HepG2 (cell line): ENCODE measurements around the gene FBXL7. TPM values are rescaled to one million over a fixed set of nuclear protein-coding genes. Genes with fewer than 3 reads are reported as not detected.

Experiments used
- ATAC-seq: fragments of 200-7000 bp; cut with Tn5 transposase; 3 replicates; pipeline ENCODE4 v1.9.1; 2020; ENCODE audit warnings: mild to moderate bottlenecking, moderate library complexity
- BruUV-seq: library from RNA; stranded (reverse); fragments of 400-500 nt; replicated peaks from 2 replicates; lab custom pipeline; 2021; lab: Mats Ljungman, UMichigan
- CTCF ChIA-PET: fragments of 300-600 bp; formaldehyde crosslinking; extraction: SDS; loops from one replicate; lab custom pipeline; 2021; ENCODE audit warnings: low total read pairs, inconsistent platforms, low intra/inter-chr PET ratio; lab: Yijun Ruan, JAX
- POLR2A ChIA-PET: fragments of 350-600 bp; sonication (Branson Sonifier 250); formaldehyde crosslinking; loops from one replicate; lab custom pipeline; 2020; ENCODE audit warnings: antibody characterized with exemption, inconsistent platforms; lab: Yijun Ruan, JAX
- DNase-seq: peaks from one replicate; pipeline ENCODE4 v3.0.0-alpha.2; 2015; ENCODE audit warnings: low spot score
- FAIRE-seq: peaks from 3 replicates; lab custom pipeline; 2011; peaks lifted over from hg19 to GRCh38; lab: Jason Lieb, UNC
- H2AFZ ChIP-seq: one replicate; pipeline ENCODE4 v1.6.1; 2011; ENCODE audit warnings: low read length, inconsistent platforms
- H3K27ac ChIP-seq: fragments of 300-600 bp; 3 replicates; pipeline ENCODE4 v1.8.0; 2011; ENCODE audit warnings: mixed run types, mild to moderate bottlenecking, mixed read lengths, low read length, inconsistent platforms; ENCODE audit not compliant: insufficient read depth; ENCODE audit errors: extremely low read length
- H3K27me3 ChIP-seq, 2 experiments: fragments of 200-600 bp in 1 of 2; 2 replicates in 1 of 2; 3 replicates in 1 of 2; pipeline versions ENCODE4 v1.6.0 to v1.8.0; 2011; ENCODE audit warnings: low read length in 2 of 2, mild to moderate bottlenecking in 2 of 2, moderate library complexity in 2 of 2, inconsistent platforms in 1 of 2; ENCODE audit not compliant: insufficient read depth in 2 of 2, control insufficient read depth in 1 of 2
- H3K36me3 ChIP-seq, 2 experiments: fragments of 200-600 bp in 1 of 2; replicated peaks in 1 of 2; 2 replicates in 1 of 2; 3 replicates in 1 of 2; pipeline versions ENCODE4 v1.5.1 to v1.8.0; 2011; ENCODE audit warnings: low read length in 2 of 2, inconsistent platforms in 1 of 2; ENCODE audit not compliant: insufficient read depth in 2 of 2, control insufficient read depth in 1 of 2
- H3K4me1 ChIP-seq: 2 replicates; pipeline ENCODE4 v1.5.1; 2012; ENCODE audit warnings: low read length, inconsistent platforms; ENCODE audit not compliant: insufficient read depth
- H3K4me2 ChIP-seq: 2 replicates; pipeline ENCODE4 v1.6.0; 2011; ENCODE audit warnings: low read depth, low read length, inconsistent platforms
- H3K4me3 ChIP-seq, 3 experiments: fragments of 200-600 bp in 1 of 3; sonication (generic), shearing (Covaris generic) in 1 of 3; replicated peaks in 1 of 3; 2 replicates each; pipeline ENCODE4 v1.5.1; 2011 to 2016; ENCODE audit warnings: low read length in 3 of 3, inconsistent platforms in 2 of 3, low read depth in 2 of 3, mild to moderate bottlenecking in 2 of 3, control low read depth in 1 of 3, mixed read lengths in 1 of 3; ENCODE audit not compliant: insufficient read depth in 1 of 3
- H3K79me2 ChIP-seq: one replicate; pipeline ENCODE4 v1.6.1; 2011; ENCODE audit warnings: low read length, inconsistent platforms; ENCODE audit not compliant: insufficient read depth
- H3K9ac ChIP-seq: 2 replicates; pipeline ENCODE4 v1.6.0; 2011; ENCODE audit warnings: mild to moderate bottlenecking, low read depth, low read length, inconsistent platforms; ENCODE audit not compliant: insufficient read depth
- H3K9me3 ChIP-seq: 2 replicates; pipeline ENCODE4 v1.5.1; 2012; ENCODE audit warnings: mild to moderate bottlenecking, low read length
- H4K20me1 ChIP-seq: 2 replicates; pipeline ENCODE4 v1.6.0; 2011; ENCODE audit warnings: inconsistent platforms, mild to moderate bottlenecking, low read length, moderate library complexity; ENCODE audit not compliant: insufficient read depth
- CBFB ChIP-seq: sonication (generic); formaldehyde crosslinking; IDR thresholded peaks from 2 replicates; pipeline ENCODE4 v1.4.0; 2020; ENCODE audit warnings: missing genetic modification reagents
- FOSL1 ChIP-seq: sonication (generic); formaldehyde crosslinking; IDR thresholded peaks from 2 replicates; pipeline ENCODE4 v1.9.0; 2021; ENCODE audit warnings: missing genetic modification reagents, borderline replicate concordance
- HOMEZ ChIP-seq: IDR thresholded peaks from 2 replicates; pipeline ENCODE4 v1.6.1; 2016; ENCODE audit warnings: low read depth
- KLF9 ChIP-seq: IDR thresholded peaks from 2 replicates; pipeline ENCODE4 v1.6.1; 2016; ENCODE audit warnings: low read depth
- MAFF ChIP-seq: IDR thresholded peaks from 2 replicates; pipeline ENCODE4 v1.6.1; 2011; ENCODE audit warnings: low read depth, low read length, improper control_type of control experiment
- MAFK ChIP-seq, 2 experiments: IDR thresholded peaks in 1 of 2; conservative IDR thresholded peaks in 1 of 2; 2 replicates each; pipeline ENCODE4 v1.6.1; 2011; ENCODE audit warnings: improper control_type of control experiment in 2 of 2, low read length in 2 of 2
- RXRA ChIP-seq: sonication (generic); formaldehyde crosslinking; IDR thresholded peaks from 2 replicates; pipeline ENCODE4 v1.5.1; 2020; ENCODE audit warnings: missing genetic modification reagents
- SMC3 ChIP-seq: IDR thresholded peaks from 2 replicates; pipeline ENCODE4 v1.6.1; 2011; ENCODE audit warnings: low read length, improper control_type of control experiment
- SP140L ChIP-seq: sonication (generic); formaldehyde crosslinking; IDR thresholded peaks from 2 replicates; pipeline ENCODE4 v1.4.0; 2020; ENCODE audit warnings: missing genetic modification reagents, borderline replicate concordance
- ZNF18 ChIP-seq: sonication (generic); formaldehyde crosslinking; IDR thresholded peaks from 2 replicates; pipeline ENCODE4 v1.8.0; 2022; ENCODE audit warnings: mild to moderate bottlenecking, missing genetic modification reagents; ENCODE audit not compliant: insufficient replicate concordance
- ZNF619 ChIP-seq: sonication (generic); formaldehyde crosslinking; IDR thresholded peaks from 2 replicates; pipeline ENCODE4 v1.4.0; 2020; ENCODE audit warnings: mild to moderate bottlenecking, missing genetic modification reagents
- ZNF703 ChIP-seq: sonication (generic); formaldehyde crosslinking; IDR thresholded peaks from 2 replicates; pipeline ENCODE4 v1.5.1; 2020; ENCODE audit warnings: missing genetic modification reagents, mild to moderate bottlenecking, moderate library complexity, borderline replicate concordance
- ZSCAN9 ChIP-seq: IDR thresholded peaks from 2 replicates; pipeline ENCODE4 v1.6.1; 2016; ENCODE audit warnings: borderline replicate concordance
- WGBS: methylation state at CpG from one replicate; pipeline ENCODE4 v1.1.6; 2017; ENCODE audit warnings: low lambda C conversion rate; 5-methylcytosine and 5-hydroxymethylcytosine counted together
- in situ Hi-C: cut with HindIII; loops from 2 replicates; pipeline ENCODE4 v1.10.0; 2017; ENCODE audit warnings: low pct_unique_long_range_greater_than_20kb; ENCODE audit not compliant: extremely low pct_ligation_motif_present
- intact Hi-C: fragments of 100-400 bp; cut with micrococcal nuclease; formaldehyde crosslinking; loops from one replicate; pipeline ENCODE4 v1.10.0; 2022; ENCODE audit not compliant: unreplicated experiment
- polyA plus RNA-seq, 8 experiments: library from polyadenylated mRNA; depleted of rRNA in 3 of 8; stranded (reverse) in 7 of 8; unstranded in 1 of 8; fragments of >200 nt; fragmentation: Illumina TruSeq in 4 of 8; extraction: Trizol in 4 of 8; gene quantifications; 2 replicates each; pipeline versions ENCODE4 v1.2.1 to v1.2.3, GENCODE V29; 2011 to 2016; ENCODE audit warnings: low read depth in 4 of 8, missing spikeins in 1 of 8, mixed read lengths in 1 of 8; ENCODE audit not compliant: insufficient read depth in 1 of 8
- total RNA-seq, 5 experiments: library from RNA; depleted of rRNA; stranded (reverse); fragments of >200 nt; fragmentation: Illumina TruSeq; extraction: Trizol; gene quantifications; 2 replicates each; pipeline ENCODE4 v1.2.3, GENCODE V29; 2016; ENCODE audit warnings: low read depth in 1 of 5
- TF ChIP-seq, protein P1 (sequence below), 2 experiments: sonication (generic) in 1 of 2; formaldehyde crosslinking in 1 of 2; IDR thresholded peaks; 2 replicates each; pipeline versions ENCODE4 v1.6.1 to v1.9.0; 2014 to 2022; ENCODE audit warnings: antibody characterized with exemption in 1 of 2, borderline replicate concordance in 1 of 2, inconsistent platforms in 1 of 2, low read depth in 1 of 2, missing genetic modification reagents in 1 of 2

FBXL7 gene
- total and polyA plus RNA-seq, 2 of the 13 experiments (the other 11 are each of a cell fraction or from before 2014, with no cell fraction given), result 0.07 TPM; not detected in 1

GRCh38 chr5:15604986-15605385 lies 105.0 kb downstream of the FBXL7 start:
- ChIA-PET POLR2A (no interaction called here), CTCF (no interaction called here)
- Histone ChIP-seq H3K4me1 (no peaks in the 10 kb centered on the region), H3K4me3 (no peak overlapping the region), H3K9me3 (no peaks in the 10 kb centered on the region), H3K36me3 (no peaks in the 10 kb centered on the region), H3K27ac (no peak overlapping the region), H3K79me2 (no peaks in the 10 kb centered on the region), H2AFZ (no peak overlapping the region), H3K9ac (no peak overlapping the region), H3K27me3 (no peaks in the 10 kb centered on the region; a peak in 1 of 5 replicates), H3K4me2 (no peak overlapping the region), H4K20me1 (no peaks in the 10 kb centered on the region)
- ATAC-seq (no peak), DNase-seq (no peak), FAIRE-seq (no peak)
- WGBS, result 3% methylated on average over 1 of the region's 2 CpGs
- intact Hi-C loops (no loop called here), in situ Hi-C loops (no loop called here)
- BruUV-seq, result no TSS peak
- TF ChIP-seq ZNF619 (CRISPR knock-in tag) (no peak), SMC3 (no peak), ZSCAN9 (CRISPR knock-in tag) (no peak), ZNF703 (CRISPR knock-in tag) (no peak), CBFB (no peak), KLF9 (CRISPR knock-in tag) (no peak), SP140L (CRISPR knock-in tag) (no peak), RXRA (no peak), HOMEZ (CRISPR knock-in tag) (no peak), MAFK (conservative IDR thresholded peaks at IDR 0.05 in 1 of 2, IDR thresholded peaks at IDR 0.05 in 1 of 2; ENCODE audit: low read length in 2 of 2) (peak; percentile 61 to 85), FOSL1 (CRISPR knock-in tag) (no peak), MAFF (peak; percentile 71), ZNF18 (CRISPR knock-in tag) (no peak)
- TF ChIP-seq, protein P1, sequence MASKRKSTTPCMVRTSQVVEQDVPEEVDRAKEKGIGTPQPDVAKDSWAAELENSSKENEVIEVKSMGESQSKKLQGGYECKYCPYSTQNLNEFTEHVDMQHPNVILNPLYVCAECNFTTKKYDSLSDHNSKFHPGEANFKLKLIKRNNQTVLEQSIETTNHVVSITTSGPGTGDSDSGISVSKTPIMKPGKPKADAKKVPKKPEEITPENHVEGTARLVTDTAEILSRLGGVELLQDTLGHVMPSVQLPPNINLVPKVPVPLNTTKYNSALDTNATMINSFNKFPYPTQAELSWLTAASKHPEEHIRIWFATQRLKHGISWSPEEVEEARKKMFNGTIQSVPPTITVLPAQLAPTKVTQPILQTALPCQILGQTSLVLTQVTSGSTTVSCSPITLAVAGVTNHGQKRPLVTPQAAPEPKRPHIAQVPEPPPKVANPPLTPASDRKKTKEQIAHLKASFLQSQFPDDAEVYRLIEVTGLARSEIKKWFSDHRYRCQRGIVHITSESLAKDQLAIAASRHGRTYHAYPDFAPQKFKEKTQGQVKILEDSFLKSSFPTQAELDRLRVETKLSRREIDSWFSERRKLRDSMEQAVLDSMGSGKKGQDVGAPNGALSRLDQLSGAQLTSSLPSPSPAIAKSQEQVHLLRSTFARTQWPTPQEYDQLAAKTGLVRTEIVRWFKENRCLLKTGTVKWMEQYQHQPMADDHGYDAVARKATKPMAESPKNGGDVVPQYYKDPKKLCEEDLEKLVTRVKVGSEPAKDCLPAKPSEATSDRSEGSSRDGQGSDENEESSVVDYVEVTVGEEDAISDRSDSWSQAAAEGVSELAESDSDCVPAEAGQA (IDR thresholded peaks at IDR 0.05; ENCODE audit: low read depth), result no peak
- TF ChIP-seq, protein P1 (CRISPR knock-in tag; IDR thresholded peaks at IDR 0.05; ENCODE audit: borderline replicate concordance), result no peak
